HG03457 (cell line): Measurements from ENCODE around the gene TP53RK.
A peak's percentile ranks its signal among the peaks of the same experiment; 100 is the strongest.

Experiments
- ATAC-seq: cut with Tn5 transposase; IDR thresholded peaks from one replicate; pipeline ENCODE4 v1.9.1; 2021; ENCODE audit warnings: moderate number of reproducible peaks; ENCODE audit not compliant: unreplicated experiment

TP53RK gene

GRCh38 chr20:46689082-46689753 lies at the start of gene TP53RK:
Gene TP53RK (minus strand): TSS chr20:46689444. CDS start chr20:46689414, 30 bp downstream.
- ATAC-seq, result peak; percentile 87

- ATAC-seq, result no peak
These were observed 46.2 kb upstream of the TP53RK start for GRCh38 chr20:46735436-46735835.

GRCh38 chr20:46731770-46732169 lies 42.5 kb upstream of the TP53RK start:
- no peak for ATAC-seq

GRCh38 chr20:46725186-46726165 lies 36.2 kb upstream of the TP53RK start:
- no peak for ATAC-seq

GRCh38 chr20:46724343-46724959 lies 35.2 kb upstream of the TP53RK start:
- ATAC-seq, result no peak

GRCh38 chr20:46723039-46723438 lies 33.8 kb upstream of the TP53RK start:
- ATAC-seq, result no peak

- ATAC-seq, result no peak
These were observed 33.2 kb upstream of the TP53RK start for GRCh38 chr20:46722450-46722849.

GRCh38 chr20:46721476-46721875 lies 32.2 kb upstream of the TP53RK start:
- ATAC-seq, result no peak

GRCh38 chr20:46720776-46721425 lies 31.7 kb upstream of the TP53RK start:
- ATAC-seq, result no peak

- no peak for ATAC-seq
These were observed 30.8 kb upstream of the TP53RK start for GRCh38 chr20:46720019-46720418.

GRCh38 chr20:46717818-46718541 lies 28.7 kb upstream of the TP53RK start:
- ATAC-seq, result no peak

GRCh38 chr20:46715292-46715756 lies 26.1 kb upstream of the TP53RK start:
- ATAC-seq, result no peak

GRCh38 chr20:46713957-46714834 lies 25.0 kb upstream of the TP53RK start:
- ATAC-seq, result no peak

- ATAC-seq, result no peak
These were observed 22.9 kb upstream of the TP53RK start for GRCh38 chr20:46712056-46712636.

GRCh38 chr20:46710153-46710913 lies 21.1 kb upstream of the TP53RK start:
- no peak for ATAC-seq

- no peak for ATAC-seq
These were observed 20.4 kb upstream of the TP53RK start, which contains the start of gene SLC2A10 for GRCh38 chr20:46709459-46710152. Gene SLC2A10 (plus strand): TSS chr20:46709649. CDS start chr20:46709737, 88 bp downstream.

GRCh38 chr20:46709055-46709458 lies 19.8 kb upstream of the TP53RK start:
- no peak for ATAC-seq
